HepG2 (cell line): Measurements from ENCODE around the gene AUTS2. TPM values are rescaled to one million over a fixed set of nuclear protein-coding genes. Genes with fewer than 3 reads are reported as not detected.

Source experiments
- ATAC-seq: fragments of 200-7000 bp; cut with Tn5 transposase; 3 replicates; pipeline ENCODE4 v1.9.1; 2020; ENCODE audit warnings: mild to moderate bottlenecking, moderate library complexity
- BruUV-seq: library from RNA; stranded (reverse); fragments of 400-500 nt; replicated peaks from 2 replicates; lab custom pipeline; 2021; lab: Mats Ljungman, UMichigan
- CTCF ChIA-PET: fragments of 300-600 bp; formaldehyde crosslinking; extraction: SDS; loops from one replicate; lab custom pipeline; 2021; ENCODE audit warnings: low total read pairs, inconsistent platforms, low intra/inter-chr PET ratio; lab: Yijun Ruan, JAX
- POLR2A ChIA-PET: fragments of 350-600 bp; sonication (Branson Sonifier 250); formaldehyde crosslinking; loops from one replicate; lab custom pipeline; 2020; ENCODE audit warnings: antibody characterized with exemption, inconsistent platforms; lab: Yijun Ruan, JAX
- DNase-seq: peaks from one replicate; pipeline ENCODE4 v3.0.0-alpha.2; 2015; ENCODE audit warnings: low spot score
- FAIRE-seq: peaks from 3 replicates; lab custom pipeline; 2011; peaks lifted over from hg19 to GRCh38; lab: Jason Lieb, UNC
- H2AFZ ChIP-seq: one replicate; pipeline ENCODE4 v1.6.1; 2011; ENCODE audit warnings: low read length, inconsistent platforms
- H3K27ac ChIP-seq: fragments of 300-600 bp; 3 replicates; pipeline ENCODE4 v1.8.0; 2011; ENCODE audit warnings: mixed run types, mild to moderate bottlenecking, mixed read lengths, low read length, inconsistent platforms; ENCODE audit not compliant: insufficient read depth; ENCODE audit errors: extremely low read length
- H3K27me3 ChIP-seq, 2 experiments: fragments of 200-600 bp in 1 of 2; 2 replicates in 1 of 2; 3 replicates in 1 of 2; pipeline versions ENCODE4 v1.6.0 to v1.8.0; 2011; ENCODE audit warnings: low read length in 2 of 2, mild to moderate bottlenecking in 2 of 2, moderate library complexity in 2 of 2, inconsistent platforms in 1 of 2; ENCODE audit not compliant: insufficient read depth in 2 of 2, control insufficient read depth in 1 of 2
- H3K36me3 ChIP-seq, 2 experiments: fragments of 200-600 bp in 1 of 2; replicated peaks in 1 of 2; 2 replicates in 1 of 2; 3 replicates in 1 of 2; pipeline versions ENCODE4 v1.5.1 to v1.8.0; 2011; ENCODE audit warnings: low read length in 2 of 2, inconsistent platforms in 1 of 2; ENCODE audit not compliant: insufficient read depth in 2 of 2, control insufficient read depth in 1 of 2
- H3K4me1 ChIP-seq: 2 replicates; pipeline ENCODE4 v1.5.1; 2012; ENCODE audit warnings: low read length, inconsistent platforms; ENCODE audit not compliant: insufficient read depth
- H3K4me2 ChIP-seq: 2 replicates; pipeline ENCODE4 v1.6.0; 2011; ENCODE audit warnings: low read depth, low read length, inconsistent platforms
- H3K4me3 ChIP-seq, 3 experiments: fragments of 200-600 bp in 1 of 3; sonication (generic), shearing (Covaris generic) in 1 of 3; replicated peaks in 1 of 3; 2 replicates each; pipeline ENCODE4 v1.5.1; 2011 to 2016; ENCODE audit warnings: low read length in 3 of 3, inconsistent platforms in 2 of 3, low read depth in 2 of 3, mild to moderate bottlenecking in 2 of 3, control low read depth in 1 of 3, mixed read lengths in 1 of 3; ENCODE audit not compliant: insufficient read depth in 1 of 3
- H3K79me2 ChIP-seq: one replicate; pipeline ENCODE4 v1.6.1; 2011; ENCODE audit warnings: low read length, inconsistent platforms; ENCODE audit not compliant: insufficient read depth
- H3K9ac ChIP-seq: 2 replicates; pipeline ENCODE4 v1.6.0; 2011; ENCODE audit warnings: mild to moderate bottlenecking, low read depth, low read length, inconsistent platforms; ENCODE audit not compliant: insufficient read depth
- H3K9me3 ChIP-seq: 2 replicates; pipeline ENCODE4 v1.5.1; 2012; ENCODE audit warnings: mild to moderate bottlenecking, low read length
- H4K20me1 ChIP-seq: 2 replicates; pipeline ENCODE4 v1.6.0; 2011; ENCODE audit warnings: inconsistent platforms, mild to moderate bottlenecking, low read length, moderate library complexity; ENCODE audit not compliant: insufficient read depth
- ATF6 ChIP-seq: sonication (generic); formaldehyde crosslinking; conservative IDR thresholded peaks from 2 replicates; pipeline ENCODE4 v1.4.0; 2020; ENCODE audit warnings: missing genetic modification reagents
- FOSL2 ChIP-seq: sonication (generic); formaldehyde crosslinking; IDR thresholded peaks from 2 replicates; pipeline ENCODE4 v1.4.0; 2020; ENCODE audit warnings: missing genetic modification reagents
- JUN ChIP-seq: sonication (generic); formaldehyde crosslinking; IDR thresholded peaks from 2 replicates; pipeline ENCODE4 v1.4.0; 2020; ENCODE audit warnings: mild to moderate bottlenecking, missing genetic modification reagents
- MYNN ChIP-seq: sonication (generic); formaldehyde crosslinking; IDR thresholded peaks from 2 replicates; pipeline ENCODE4 v1.4.0; 2020; ENCODE audit warnings: mild to moderate bottlenecking, low read depth, missing genetic modification reagents
- SETDB1 ChIP-seq: sonication (generic); formaldehyde crosslinking; IDR thresholded peaks from 2 replicates; pipeline ENCODE4 v1.5.1; 2020; ENCODE audit warnings: missing genetic modification reagents, mild to moderate bottlenecking, borderline replicate concordance
- SOX13 ChIP-seq, 3 experiments: fragments of 450-650 bp in 1 of 3; sonication (generic) in 1 of 3; formaldehyde crosslinking in 1 of 3; IDR thresholded peaks in 2 of 3; conservative IDR thresholded peaks in 1 of 3; 2 replicates each; pipeline versions ENCODE4 v1.5.0 to v1.6.1; 2016 to 2020; ENCODE audit warnings: antibody characterized with exemption in 1 of 3, mild to moderate bottlenecking in 1 of 3, missing compliant biosample characterization in 1 of 3, missing genetic modification reagents in 1 of 3, moderate library complexity in 1 of 3
- ZNF331 ChIP-seq: sonication (generic); formaldehyde crosslinking; IDR thresholded peaks from 2 replicates; pipeline ENCODE4 v1.4.0; 2020; ENCODE audit warnings: missing genetic modification reagents
- ZNF619 ChIP-seq: sonication (generic); formaldehyde crosslinking; IDR thresholded peaks from 2 replicates; pipeline ENCODE4 v1.4.0; 2020; ENCODE audit warnings: mild to moderate bottlenecking, missing genetic modification reagents
- WGBS: methylation state at CpG from one replicate; pipeline ENCODE4 v1.1.6; 2017; ENCODE audit warnings: low lambda C conversion rate; 5-methylcytosine and 5-hydroxymethylcytosine counted together
- in situ Hi-C: cut with HindIII; loops from 2 replicates; pipeline ENCODE4 v1.10.0; 2017; ENCODE audit warnings: low pct_unique_long_range_greater_than_20kb; ENCODE audit not compliant: extremely low pct_ligation_motif_present
- intact Hi-C: fragments of 100-400 bp; cut with micrococcal nuclease; formaldehyde crosslinking; loops from one replicate; pipeline ENCODE4 v1.10.0; 2022; ENCODE audit not compliant: unreplicated experiment
- polyA plus RNA-seq, 8 experiments: library from polyadenylated mRNA; depleted of rRNA in 3 of 8; stranded (reverse) in 7 of 8; unstranded in 1 of 8; fragments of >200 nt; fragmentation: Illumina TruSeq in 4 of 8; extraction: Trizol in 4 of 8; gene quantifications; 2 replicates each; pipeline versions ENCODE4 v1.2.1 to v1.2.3, GENCODE V29; 2011 to 2016; ENCODE audit warnings: low read depth in 4 of 8, missing spikeins in 1 of 8, mixed read lengths in 1 of 8; ENCODE audit not compliant: insufficient read depth in 1 of 8
- total RNA-seq, 5 experiments: library from RNA; depleted of rRNA; stranded (reverse); fragments of >200 nt; fragmentation: Illumina TruSeq; extraction: Trizol; gene quantifications; 2 replicates each; pipeline ENCODE4 v1.2.3, GENCODE V29; 2016; ENCODE audit warnings: low read depth in 1 of 5
- TF ChIP-seq, protein P1 (sequence below): sonication (generic); formaldehyde crosslinking; IDR thresholded peaks from 2 replicates; pipeline ENCODE4 v1.5.1; 2020; ENCODE audit warnings: mild to moderate bottlenecking, missing genetic modification reagents
- TF ChIP-seq, protein P2 (sequence below): IDR thresholded peaks from 2 replicates; pipeline ENCODE4 v1.6.1; 2016; ENCODE audit warnings: missing compliant biosample characterization, missing genetic modification reagents, borderline replicate concordance

The AUTS2 gene
- total and polyA plus RNA-seq, 2 of the 13 experiments (the other 11 are each of a cell fraction or from before 2014, with no cell fraction given): 0.38 TPM; not detected in 1

GRCh38 chr7:70799841-70800405 lies 1201.6 kb downstream of the AUTS2 start:
- no peaks in the 10 kb centered on the region for H3K79me2 ChIP-seq
- FAIRE-seq (no peak), DNase-seq (no peak), ATAC-seq (no peak)
- no peaks in the 10 kb centered on the region for H3K4me1 ChIP-seq
- intact Hi-C loops: no loop called here
- no peak overlapping the region for H3K9ac ChIP-seq
- no peak overlapping the region for H3K27ac ChIP-seq
- 26% methylated on average over 4 of the region's 4 CpGs for WGBS
- POLR2A ChIA-PET: no interaction called here
- H3K36me3 ChIP-seq: no peaks in the 10 kb centered on the region
- CTCF ChIA-PET: no interaction called here
- in situ Hi-C loops: no loop called here
- H4K20me1 ChIP-seq: no peaks in the 10 kb centered on the region
- H2AFZ ChIP-seq: no peak overlapping the region
- no TSS peak for BruUV-seq
- no peak overlapping the region for H3K4me2 ChIP-seq
- peaks cover 46% of the 10 kb centered on the region for H3K9me3 ChIP-seq
- no peak overlapping the region for H3K4me3 ChIP-seq
- H3K27me3 ChIP-seq: no peaks in the 10 kb centered on the region
- TF ChIP-seq FOSL2 (no peak), SETDB1 (peak; percentile 81; the same call in 1 of the 2 replicates), MYNN (CRISPR knock-in tag) (no peak), ZNF331 (CRISPR knock-in tag) (no peak)
- TF ChIP-seq, protein P1, sequence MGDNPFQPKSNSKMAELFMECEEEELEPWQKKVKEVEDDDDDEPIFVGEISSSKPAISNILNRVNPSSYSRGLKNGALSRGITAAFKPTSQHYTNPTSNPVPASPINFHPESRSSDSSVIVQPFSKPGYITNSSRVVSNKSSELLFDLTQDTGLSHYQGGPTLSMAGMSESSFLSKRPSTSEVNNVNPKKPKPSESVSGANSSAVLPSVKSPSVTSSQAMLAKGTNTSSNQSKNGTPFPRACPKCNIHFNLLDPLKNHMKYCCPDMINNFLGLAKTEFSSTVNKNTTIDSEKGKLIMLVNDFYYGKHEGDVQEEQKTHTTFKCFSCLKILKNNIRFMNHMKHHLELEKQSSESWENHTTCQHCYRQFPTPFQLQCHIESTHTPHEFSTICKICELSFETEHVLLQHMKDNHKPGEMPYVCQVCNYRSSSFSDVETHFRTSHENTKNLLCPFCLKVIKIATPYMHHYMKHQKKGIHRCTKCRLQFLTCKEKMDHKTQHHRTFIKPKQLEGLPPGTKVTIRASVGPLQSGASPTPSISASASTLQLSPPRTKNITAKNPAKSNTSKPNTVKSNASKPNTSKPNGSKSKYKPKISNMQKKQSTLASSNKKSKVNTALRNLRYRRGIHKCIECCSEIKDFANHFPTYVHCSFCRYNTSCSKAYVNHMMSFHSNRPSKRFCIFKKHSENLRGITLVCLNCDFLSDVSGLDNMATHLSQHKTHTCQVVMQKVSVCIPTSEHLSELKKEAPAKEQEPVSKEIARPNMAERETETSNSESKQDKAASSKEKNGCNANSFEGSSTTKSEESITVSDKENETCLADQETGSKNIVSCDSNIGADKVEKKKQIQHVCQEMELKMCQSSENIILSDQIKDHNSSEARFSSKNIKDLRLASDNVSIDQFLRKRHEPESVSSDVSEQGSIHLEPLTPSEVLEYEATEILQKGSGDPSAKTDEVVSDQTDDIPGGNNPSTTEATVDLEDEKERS: peak; percentile 82
- TF ChIP-seq, all 625 proteins: peak for 2

DNA sequence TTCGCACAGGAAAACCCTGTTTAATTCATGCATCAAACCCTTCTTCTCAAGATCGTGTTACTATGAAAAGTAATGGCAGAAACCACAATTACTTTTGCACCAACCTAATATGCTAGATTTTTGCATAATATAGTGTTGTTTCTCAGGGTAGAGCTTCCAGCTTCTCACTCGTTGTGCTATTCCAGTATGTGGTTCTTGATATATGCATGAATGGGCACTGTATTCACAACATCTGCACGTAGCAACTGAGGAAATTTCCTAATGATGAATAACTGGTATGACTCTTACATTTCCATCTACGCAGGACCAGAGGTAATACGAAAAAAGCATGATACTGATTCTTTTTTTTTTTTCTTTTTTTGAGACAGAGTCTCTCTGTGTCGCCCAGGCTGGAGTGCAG lies 1207.1 kb downstream of the AUTS2 start:
- ATAC-seq: no peak
- WGBS: 28% methylated on average over 7 of the region's 7 CpGs
- TF ChIP-seq ATF6 (no peak), SOX13 (IDR thresholded peaks at IDR 0.05) (no peak), SOX13 (CRISPR knock-in tag; conservative IDR thresholded peaks at IDR 0.05 in 1 of 2, IDR thresholded peaks at IDR 0.05 in 1 of 2) (no peak), ZNF619 (CRISPR knock-in tag) (no peak), JUN (no peak)
- TF ChIP-seq, protein P2, sequence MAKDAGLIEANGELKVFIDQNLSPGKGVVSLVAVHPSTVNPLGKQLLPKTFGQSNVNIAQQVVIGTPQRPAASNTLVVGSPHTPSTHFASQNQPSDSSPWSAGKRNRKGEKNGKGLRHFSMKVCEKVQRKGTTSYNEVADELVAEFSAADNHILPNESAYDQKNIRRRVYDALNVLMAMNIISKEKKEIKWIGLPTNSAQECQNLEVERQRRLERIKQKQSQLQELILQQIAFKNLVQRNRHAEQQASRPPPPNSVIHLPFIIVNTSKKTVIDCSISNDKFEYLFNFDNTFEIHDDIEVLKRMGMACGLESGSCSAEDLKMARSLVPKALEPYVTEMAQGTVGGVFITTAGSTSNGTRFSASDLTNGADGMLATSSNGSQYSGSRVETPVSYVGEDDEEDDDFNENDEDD (CRISPR knock-in tag): no peak

More for the DNA sequence above, 1207.1 kb downstream of the AUTS2 start:
- Histone ChIP-seq H3K4me3 (no peak overlapping the region), H3K9me3 (peaks cover 22% of the 10 kb centered on the region), H3K36me3 (no peaks in the 10 kb centered on the region), H3K79me2 (no peaks in the 10 kb centered on the region), H3K9ac (no peak overlapping the region), H2AFZ (no peak overlapping the region), H3K27ac (no peak overlapping the region), H4K20me1 (no peaks in the 10 kb centered on the region), H3K27me3 (no peaks in the 10 kb centered on the region), H3K4me2 (no peak overlapping the region), H3K4me1 (0 out of 2 replicates have a peak, but pooled peaks cover under 1% of the 10 kb centered on the region)
- POLR2A ChIA-PET: no interaction called here
- FAIRE-seq (no peak), DNase-seq (no peak)
- in situ Hi-C loops: no loop called here
- intact Hi-C loops: no loop called here
- no TSS peak for BruUV-seq
- CTCF ChIA-PET: no interaction called here
